GM19238 (cell line): ENCODE data around the gene LCNL1.

ENCODE experiments used
- DNase-seq: peaks from one replicate; pipeline ENCODE4 v3.0.0; 2011; ENCODE audit warnings: low spot score; ENCODE audit not compliant: insufficient read length

Gene LCNL1

GRCh38 chr9:136973618-136974617 lies 8.9 kb upstream of the LCNL1 start:
- DNase-seq: no peak

- DNase-seq: no peak
These were observed 7.8 kb upstream of the LCNL1 start for GRCh38 chr9:136974817-136975535.

- no peak for DNase-seq
These were observed 7.1 kb upstream of the LCNL1 start for GRCh38 chr9:136975644-136976043.

GRCh38 chr9:136977223-136977622 lies 5.6 kb upstream of the LCNL1 start, which contains the start of gene PTGDS:
Gene PTGDS (plus strand): TSS chr9:136977504. CDS start chr9:136977579, 75 bp downstream.
- DNase-seq: no peak

GRCh38 chr9:136977649-136978072 lies 5.1 kb upstream of the LCNL1 start:
- no peak for DNase-seq

- peak; percentile 56 for DNase-seq
These were observed 4.5 kb upstream of the LCNL1 start for GRCh38 chr9:136978073-136978864.

GRCh38 chr9:136978865-136979544 lies 3.8 kb upstream of the LCNL1 start:
- DNase-seq: no peak

- DNase-seq: no peak
These were observed 2.8 kb upstream of the LCNL1 start for GRCh38 chr9:136979769-136980587.

GRCh38 chr9:136980669-136981478 lies 1.9 kb upstream of the LCNL1 start:
- DNase-seq: no peak

- DNase-seq: no peak
These were observed 1.1 kb upstream of the LCNL1 start for GRCh38 chr9:136981588-136982231.

- DNase-seq: no peak
These were observed 374 bp downstream of the LCNL1 start for GRCh38 chr9:136983167-136983566.

- DNase-seq: no peak
These were observed 992 bp downstream of the LCNL1 start for GRCh38 chr9:136983656-136984314.

- DNase-seq: no peak
These were observed 1.8 kb downstream of the LCNL1 start for GRCh38 chr9:136984464-136985026.

GRCh38 chr9:136985027-136985602 lies 2.3 kb downstream of the LCNL1 start:
- no peak for DNase-seq

GRCh38 chr9:136985853-136986252 lies 3.1 kb downstream of the LCNL1 start:
- no peak for DNase-seq

GRCh38 chr9:136988872-136989271 lies 6.1 kb downstream of the LCNL1 start:
- DNase-seq: no peak

GRCh38 chr9:136990242-136990911 lies 7.6 kb downstream of the LCNL1 start:
- DNase-seq: no peak
